HG02678 (cell line): ENCODE data around the gene IL17RA.

Source experiments
- ATAC-seq: cut with Tn5 transposase; IDR thresholded peaks from one replicate; pipeline ENCODE4 v1.9.1; 2021; ENCODE audit warnings: mild to moderate bottlenecking, moderate library complexity; ENCODE audit not compliant: unreplicated experiment

The IL17RA gene

GRCh38 chr22:17105143-17106129, 20.6 kb downstream of the IL17RA start:
- no peak for ATAC-seq

- peak; percentile 79 for ATAC-seq
Observed at GRCh38 chr22:17106161-17106784, 21.5 kb downstream of the IL17RA start.

GRCh38 chr22:17106785-17107546, 22.2 kb downstream of the IL17RA start:
- peak; percentile 83 for ATAC-seq

- ATAC-seq = no peak
Observed at GRCh38 chr22:17107547-17107810, 22.7 kb downstream of the IL17RA start.

GRCh38 chr22:17108256-17109112, 23.7 kb downstream of the IL17RA start:
- ATAC-seq = no peak

GRCh38 chr22:17109113-17109865, 24.5 kb downstream of the IL17RA start:
- no peak for ATAC-seq

- ATAC-seq = no peak
Observed at GRCh38 chr22:17109976-17110375, 25.2 kb downstream of the IL17RA start.

GRCh38 chr22:17110791-17111550, 26.2 kb downstream of the IL17RA start:
- no peak for ATAC-seq

- ATAC-seq = no peak
Observed at GRCh38 chr22:17112491-17113042, 27.8 kb downstream of the IL17RA start.

- no peak for ATAC-seq
Observed at GRCh38 chr22:17113600-17113999, 28.8 kb downstream of the IL17RA start.

- no peak for ATAC-seq
Observed at GRCh38 chr22:17114173-17114897, 29.5 kb downstream of the IL17RA start.

- ATAC-seq = no peak
Observed at GRCh38 chr22:17114898-17115235, 30.1 kb downstream of the IL17RA start.

- no peak for ATAC-seq
Observed at GRCh38 chr22:17115236-17115635, 30.4 kb downstream of the IL17RA start.

GRCh38 chr22:17115945-17116565, 31.3 kb downstream of the IL17RA start:
- no peak for ATAC-seq

GRCh38 chr22:17116572-17117330, 32.0 kb downstream of the IL17RA start:
- no peak for ATAC-seq

- no peak for ATAC-seq
Observed at GRCh38 chr22:17117400-17117799, 32.6 kb downstream of the IL17RA start.

GRCh38 chr22:17117890-17118289, 33.1 kb downstream of the IL17RA start:
- ATAC-seq = no peak
